Measurements from ENCODE around the gene ARL6IP1. TPM values are rescaled to one million over a fixed set of nuclear protein-coding genes. Genes with fewer than 3 reads are reported as not detected.

ARL6IP1 gene
- total and polyA plus RNA-seq, 2 of the 4 experiments (the other 2 are of a cell fraction) = 78.1 to 190 TPM

DNA sequence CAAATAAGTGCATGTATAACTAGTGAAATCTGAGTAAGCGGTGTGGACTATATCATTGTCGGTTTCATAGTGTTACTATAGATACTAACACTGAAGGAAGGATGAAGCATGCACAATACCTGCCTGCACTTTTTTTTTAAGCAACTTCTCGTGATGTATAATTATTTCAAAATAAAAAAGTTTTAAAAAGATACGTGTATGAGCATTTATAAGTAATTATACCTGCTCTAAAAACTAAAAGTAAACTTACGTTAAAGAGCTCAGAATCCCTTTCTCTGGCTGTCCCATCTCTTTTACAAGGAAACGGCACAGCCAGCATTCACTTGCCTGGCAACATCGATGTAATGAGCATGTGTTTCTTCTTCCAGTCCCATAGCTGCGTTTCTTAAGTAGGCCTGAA, 31.3 kb upstream of the ARL6IP1 start:
- H4K91ac ChIP-seq (ENCODE audit: insufficient read depth, low read depth, low read length) = no peak overlapping the region
- H3K9me3 ChIP-seq (ENCODE audit: control insufficient read depth, insufficient read depth, low read length) = no peaks in the 10 kb centered on the region
- H3K4me1 ChIP-seq (ENCODE audit: control insufficient read depth, insufficient read depth, low read length) = no peaks in the 10 kb centered on the region
- H2BK5ac ChIP-seq (ENCODE audit: low read depth, low read length, poor library complexity, severe bottlenecking) = no peak overlapping the region
- no peak overlapping the region for H2BK15ac ChIP-seq (ENCODE audit: low read depth, low read length)
- no TSS peak for BruUV-seq (replicated peaks)
- no peaks in the 10 kb centered on the region for H4K20me1 ChIP-seq (ENCODE audit: insufficient read depth, low read length)
- TF ChIP-seq, protein P1, sequence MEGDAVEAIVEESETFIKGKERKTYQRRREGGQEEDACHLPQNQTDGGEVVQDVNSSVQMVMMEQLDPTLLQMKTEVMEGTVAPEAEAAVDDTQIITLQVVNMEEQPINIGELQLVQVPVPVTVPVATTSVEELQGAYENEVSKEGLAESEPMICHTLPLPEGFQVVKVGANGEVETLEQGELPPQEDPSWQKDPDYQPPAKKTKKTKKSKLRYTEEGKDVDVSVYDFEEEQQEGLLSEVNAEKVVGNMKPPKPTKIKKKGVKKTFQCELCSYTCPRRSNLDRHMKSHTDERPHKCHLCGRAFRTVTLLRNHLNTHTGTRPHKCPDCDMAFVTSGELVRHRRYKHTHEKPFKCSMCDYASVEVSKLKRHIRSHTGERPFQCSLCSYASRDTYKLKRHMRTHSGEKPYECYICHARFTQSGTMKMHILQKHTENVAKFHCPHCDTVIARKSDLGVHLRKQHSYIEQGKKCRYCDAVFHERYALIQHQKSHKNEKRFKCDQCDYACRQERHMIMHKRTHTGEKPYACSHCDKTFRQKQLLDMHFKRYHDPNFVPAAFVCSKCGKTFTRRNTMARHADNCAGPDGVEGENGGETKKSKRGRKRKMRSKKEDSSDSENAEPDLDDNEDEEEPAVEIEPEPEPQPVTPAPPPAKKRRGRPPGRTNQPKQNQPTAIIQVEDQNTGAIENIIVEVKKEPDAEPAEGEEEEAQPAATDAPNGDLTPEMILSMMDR (conservative IDR thresholded peaks at IDR 0.05; ENCODE audit: low read depth, low read length) = no peak
- TF ChIP-seq MAFK (IDR thresholded peaks at IDR 0.05; ENCODE audit: low read depth, low read length) = no peak
- TF ChIP-seq MXI1 (IDR thresholded peaks at IDR 0.05; ENCODE audit: borderline replicate concordance, low read depth, low read length) = no peak
- TF ChIP-seq, protein P2, sequence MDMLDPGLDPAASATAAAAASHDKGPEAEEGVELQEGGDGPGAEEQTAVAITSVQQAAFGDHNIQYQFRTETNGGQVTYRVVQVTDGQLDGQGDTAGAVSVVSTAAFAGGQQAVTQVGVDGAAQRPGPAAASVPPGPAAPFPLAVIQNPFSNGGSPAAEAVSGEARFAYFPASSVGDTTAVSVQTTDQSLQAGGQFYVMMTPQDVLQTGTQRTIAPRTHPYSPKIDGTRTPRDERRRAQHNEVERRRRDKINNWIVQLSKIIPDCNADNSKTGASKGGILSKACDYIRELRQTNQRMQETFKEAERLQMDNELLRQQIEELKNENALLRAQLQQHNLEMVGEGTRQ (IDR thresholded peaks at IDR 0.05; ENCODE audit: low read depth, low read length) = no peak
- TF ChIP-seq MAZ (IDR thresholded peaks at IDR 0.05; ENCODE audit: borderline replicate concordance, low read depth, low read length) = no peak
- TF ChIP-seq BHLHE40 (IDR thresholded peaks at IDR 0.05; ENCODE audit: low read depth, low read length) = no peak
- no peak for TF ChIP-seq SMC3 (IDR thresholded peaks at IDR 0.05; ENCODE audit: low read depth, low read length)
- no peak for TF ChIP-seq FOS (IDR thresholded peaks at IDR 0.05; ENCODE audit: low read depth, low read length)
- no peak for TF ChIP-seq CEBPB (IDR thresholded peaks at IDR 0.05; ENCODE audit: low read depth, low read length)
- no peak for TF ChIP-seq RAD21 (IDR thresholded peaks at IDR 0.05; ENCODE audit: low read length)
- no peak for TF ChIP-seq POLR2A (IDR thresholded peaks at IDR 0.05; ENCODE audit: low read depth, low read length)
- no peak for TF ChIP-seq CHD1 (IDR thresholded peaks at IDR 0.05; ENCODE audit: low read depth, low read length)
- TF ChIP-seq NFE2L2 (IDR thresholded peaks at IDR 0.05; ENCODE audit: low read depth, low read length) = no peak
- TF ChIP-seq, protein P3, sequence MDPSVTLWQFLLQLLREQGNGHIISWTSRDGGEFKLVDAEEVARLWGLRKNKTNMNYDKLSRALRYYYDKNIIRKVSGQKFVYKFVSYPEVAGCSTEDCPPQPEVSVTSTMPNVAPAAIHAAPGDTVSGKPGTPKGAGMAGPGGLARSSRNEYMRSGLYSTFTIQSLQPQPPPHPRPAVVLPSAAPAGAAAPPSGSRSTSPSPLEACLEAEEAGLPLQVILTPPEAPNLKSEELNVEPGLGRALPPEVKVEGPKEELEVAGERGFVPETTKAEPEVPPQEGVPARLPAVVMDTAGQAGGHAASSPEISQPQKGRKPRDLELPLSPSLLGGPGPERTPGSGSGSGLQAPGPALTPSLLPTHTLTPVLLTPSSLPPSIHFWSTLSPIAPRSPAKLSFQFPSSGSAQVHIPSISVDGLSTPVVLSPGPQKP (IDR thresholded peaks at IDR 0.05; ENCODE audit: borderline replicate concordance, low read depth, low read length) = no peak
- no peak for TF ChIP-seq RFX5 (IDR thresholded peaks at IDR 0.05; ENCODE audit: low read depth, low read length)
- no peak for TF ChIP-seq RCOR1 (IDR thresholded peaks at IDR 0.05; ENCODE audit: insufficient replicate concordance, low read length)
- H3K27ac ChIP-seq (ENCODE audit: insufficient read depth, low read length) = no peak overlapping the region
- H3K36me3 ChIP-seq (ENCODE audit: control insufficient read depth, insufficient read depth, low read length) = peaks cover 57% of the 10 kb centered on the region
- H3K4ac ChIP-seq (ENCODE audit: low read depth, low read length) = no peak overlapping the region
- no peak for ATAC-seq (ENCODE audit: low read depth)
- no peak overlapping the region for H2AK5ac ChIP-seq (ENCODE audit: low read depth, low read length)
- H3K9ac ChIP-seq (ENCODE audit: low read depth, low read length) = no peak overlapping the region
- H3K4me3 ChIP-seq (ENCODE audit: insufficient read depth, low read depth, low read length) = no peak overlapping the region
- no peak overlapping the region for H3K4me2 ChIP-seq (ENCODE audit: low read depth, low read length)
- no peak overlapping the region for H4K8ac ChIP-seq (ENCODE audit: low read depth in 2 of 2, low read length in 2 of 2)
- H3K79me1 ChIP-seq (ENCODE audit: low read depth in 1 of 2, low read length in 2 of 2) = peaks cover 0 to 5% of the 10 kb centered on the region in 2 experiments; a peak in 2 of 4 replicates
- no peak overlapping the region for H2AFZ ChIP-seq (replicated peaks; ENCODE audit: low read length, poor library complexity)
- H3K56ac ChIP-seq (ENCODE audit: extremely low read depth, insufficient read depth, low read length) = no peak overlapping the region
- intact Hi-C loops (cut with micrococcal nuclease) (loop anchor here (1.0 kb wide), 1 partner anchor 44 kb away; no protein-coding TSS in a partner anchor), dilution Hi-C loops (cut with HindIII; ENCODE audit: low sequenced_read_pairs, unreplicated experiment) (no loop called here), in situ Hi-C loops (cut with MboI; ENCODE audit: low sequenced_read_pairs) (no loop called here)
- H3K23ac ChIP-seq (ENCODE audit: low read depth, low read length) = no peak overlapping the region
- H4K5ac ChIP-seq (ENCODE audit: low read depth, low read length) = no peak overlapping the region
- ChIA-PET CTCF (interaction anchor here (1.3 kb wide), 1 partner anchor 31 kb away, joined by 4 read pairs; the partner anchor contains the start of gene ARL6IP1), POLR2A (ENCODE audit: unreplicated experiment) (no interaction called here)
- 89% methylated on average over 3 of the region's 8 CpGs; no CpG with 5 or more reads in 1 of the 2 experiments for WGBS, 2 experiments (ENCODE audit: extremely low coverage in 2 of 2, insufficient read length in 1 of 2)
- no peak overlapping the region for H3K18ac ChIP-seq (ENCODE audit: low read depth, low read length)
- H3K27me3 ChIP-seq (ENCODE audit: control insufficient read depth, insufficient read depth, low read length) = no peaks in the 10 kb centered on the region
- no peaks in the 10 kb centered on the region; the same call in 1 of the 2 replicates for H3K9me1 ChIP-seq (ENCODE audit: insufficient read depth, low read length)
- DNase-seq = no peak
- H2BK120ac ChIP-seq (ENCODE audit: low read depth, low read length) = no peak overlapping the region
- H2AK9ac ChIP-seq (replicated peaks; ENCODE audit: low read depth, low read length, poor library complexity) = no peak overlapping the region
- no peak overlapping the region for H3K14ac ChIP-seq (replicated peaks; ENCODE audit: low read depth, low read length)
- H2BK20ac ChIP-seq (ENCODE audit: low read depth, low read length) = no peak overlapping the region
